Measurements from ENCODE around the gene DNAJB4.
"Not testable (repeated sequence)": the region's sequence is repeated elsewhere in the genome, so short reads cannot be mapped to it uniquely, and the experiment has no call there.

DNA sequence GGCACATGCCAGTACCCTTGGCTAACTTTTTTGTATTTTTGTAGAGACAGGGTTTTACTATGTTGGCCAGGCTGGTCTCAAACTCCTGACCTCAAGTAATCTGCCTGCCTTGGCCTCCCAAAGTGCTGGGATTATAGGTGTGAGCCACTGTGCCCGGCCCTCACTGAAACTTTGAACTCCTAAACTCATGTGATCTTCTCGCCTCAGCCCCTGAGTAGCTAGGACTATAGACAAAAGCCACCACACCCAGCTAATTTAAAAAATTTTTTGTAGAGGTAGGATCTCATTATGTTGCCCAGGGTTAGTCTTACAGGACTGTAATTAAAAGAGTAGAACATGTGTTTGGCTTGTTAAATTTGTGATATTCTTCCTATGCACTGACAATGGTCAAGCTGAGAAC, 60.1 kb downstream of the DNAJB4 start:
- TF ChIP-seq CTCF, POLR2A (IDR thresholded peaks at IDR 0.05): not testable (repeated sequence)
